ENCODE measurements around the gene TLCD4.
"Not testable (repeated sequence)": the region's sequence is repeated elsewhere in the genome, so short reads cannot be mapped to it uniquely, and the experiment has no call there.

TLCD4 gene

DNA sequence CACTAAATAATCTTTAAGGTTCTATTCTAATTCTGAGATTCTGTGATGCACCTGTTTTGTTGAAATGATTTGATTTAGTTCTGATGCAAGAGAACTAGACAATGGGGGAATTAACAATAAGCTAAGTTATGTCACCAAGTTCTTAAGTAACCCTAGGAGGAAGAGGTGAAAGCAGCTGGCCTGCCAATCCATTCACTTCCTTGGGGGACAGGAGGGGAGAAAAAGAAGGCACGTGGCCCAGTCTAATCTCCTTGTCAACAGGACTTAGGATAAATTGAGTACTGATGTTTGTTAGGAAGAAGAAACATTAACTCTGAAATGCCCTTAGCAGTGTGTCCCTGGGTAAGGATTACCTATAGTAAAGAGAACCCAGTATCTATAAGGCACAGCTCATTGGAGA is 36.9 kb downstream of the TLCD4 start:
- DNase-seq (ENCODE audit: low spot score) = no peak

DNA sequence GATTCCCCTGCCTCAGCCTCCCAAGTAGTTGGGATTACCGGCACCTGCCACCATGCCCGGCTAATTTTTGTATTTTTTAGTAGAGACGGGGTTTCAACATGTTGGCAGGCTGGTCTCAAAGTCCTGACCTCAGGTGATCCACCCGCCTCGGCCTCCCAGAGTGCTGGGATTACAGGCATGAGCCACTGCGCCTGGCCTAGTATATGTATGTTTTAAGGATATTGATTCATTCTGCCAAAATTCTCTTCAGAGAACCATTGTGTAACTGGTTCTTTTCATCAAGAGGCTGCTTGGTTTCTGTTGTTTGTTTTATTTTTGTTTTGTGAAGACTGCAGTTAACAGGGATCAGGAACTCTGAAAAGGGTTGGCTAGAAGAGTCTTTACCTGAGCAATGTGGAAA is 48.4 kb downstream of the TLCD4 start:
- DNase-seq (ENCODE audit: low spot score) = not testable (repeated sequence)

Measured in iPS-NIHi11 (cell line).